Right lobe of liver (tissue), 6 donors: Measurements from ENCODE around the gene ZNF17. TPM values are rescaled to one million over a fixed set of nuclear protein-coding genes. Genes with fewer than 3 reads are reported as not detected.
A peak's percentile ranks its signal among the peaks of the same experiment; 100 is the strongest.

ENCODE experiments used
- ATAC-seq, 4 donors: fragments of 200-7000 bp; cut with Tn5 transposase; one replicate each; pipeline ENCODE4 v1.9.1; 2020; ENCODE audit warnings: mild to moderate bottlenecking in 4 of 4, moderate library complexity in 4 of 4
- DNase-seq, 3 donors: peaks; one replicate each; pipeline ENCODE4 v3.0.0-alpha.2; 2020
- H3K27ac ChIP-seq, 3 donors: fragments of 200-600 bp; one replicate each; pipeline ENCODE4 v1.8.0; 2022
- H3K27me3 ChIP-seq, 2 donors: fragments of 200-600 bp; one replicate each; pipeline ENCODE4 v1.8.0; 2022
- H3K36me3 ChIP-seq, 4 donors: fragments of 200-600 bp; sonication (generic) in 1 of 4; one replicate each; pipeline versions ENCODE4 v1.5.1 to v1.8.0; 2017 to 2022; ENCODE audit warnings: control low read depth in 1 of 4
- H3K4me1 ChIP-seq, 4 donors: fragments of 200-600 bp; sonication (generic) in 1 of 4; one replicate each; pipeline versions ENCODE4 v1.5.1 to v1.8.0; 2017 to 2022; ENCODE audit warnings: control low read depth in 1 of 4
- H3K4me3 ChIP-seq, 3 donors: fragments of 200-600 bp; one replicate each; pipeline ENCODE4 v1.8.0; 2022
- H3K9me3 ChIP-seq, 4 donors: fragments of 200-600 bp; sonication (generic) in 1 of 4; one replicate each; pipeline versions ENCODE4 v1.5.1 to v1.8.0; 2017 to 2022; ENCODE audit warnings: control low read depth in 1 of 4
- CTCF ChIP-seq, 4 donors: fragments of 200-600 bp in 3 of 4; fragments of 450-650 bp in 1 of 4; IDR thresholded peaks; one replicate each; pipeline versions ENCODE4 v1.5.1 to v1.8.0; 2016 to 2022; ENCODE audit warnings: antibody characterized with exemption in 4 of 4, mild to moderate bottlenecking in 2 of 4
- POLR2A ChIP-seq: fragments of 450-650 bp; IDR thresholded peaks from one replicate; pipeline ENCODE4 v1.6.1; 2017; ENCODE audit warnings: antibody characterized with exemption, mild to moderate bottlenecking
- WGBS: methylation state at CpG from one replicate; pipeline ENCODE4 v1.1.6; 2018; ENCODE audit warnings: low coverage, low lambda C conversion rate; ENCODE audit not compliant: insufficient coverage; ENCODE audit errors: missing lambda C conversion rate; 5-methylcytosine and 5-hydroxymethylcytosine counted together
- intact Hi-C, 2 donors: fragments of 100-400 bp; cut with DNase I; formaldehyde crosslinking; loops; one replicate each; pipeline versions ENCODE4 v1.11.2 to v1.14.1; 2022
- total RNA-seq, 6 experiments: library from RNA; depleted of rRNA in 2 of 6; stranded (reverse); fragments of >200 nt in 2 of 6; fragmentation: NEBNext Ultra II Directional in 3 of 6; extraction: Animal tissue kit (Norgen Biotek cat#: 25700) in 3 of 6; gene quantifications; one replicate each; pipeline versions ENCODE4 v1.1.0 to v1.2.4, GENCODE V29; 2016 to 2023
- donor health status: DM: no; HTN: yes; CAD: no.
- donor health status: DM: no; HTN: no; CAD: no.
- donor health status: DM: no; HTN: no; CAD: no.
- donor health status: DM: no; HTN: yes; CAD: no.
- donor health status: DM: no; HTN: yes; CAD: no.

ZNF17 gene
- total RNA-seq, 6 experiments from 2014 or later, result 1.8 to 4.6 (median 3.4) TPM

- Histone ChIP-seq H3K27ac (no peak overlapping the region), H3K4me3 (peak overlapping the region in 2 of 3 donors; percentile 91 to 94), H3K27me3 (no peaks in the 10 kb centered on the region), H3K36me3 (peaks cover 0 to 2% (median 0%) of the 10 kb centered on the region in 4 donors), H3K4me1 (peaks cover 0 to 11% (median 0%) of the 10 kb centered on the region in 4 donors), H3K9me3 (peaks cover 0 to 3% (median 0%) of the 10 kb centered on the region in 4 donors)
- DNase-seq, result no peak
- WGBS, result no CpG with 5 or more reads among the region's 1 CpG
- no peak for ATAC-seq
- no peak for TF ChIP-seq CTCF (IDR thresholded peaks at IDR 0.05)
- TF ChIP-seq POLR2A, result no peak
- intact Hi-C loops, result no loop called here
These were observed 25.5 kb downstream of the ZNF17 start for GRCh38 chr19:57436417-57436816.

GRCh38 chr19:57437931-57438330, 27.0 kb downstream of the ZNF17 start:
- no peak for ATAC-seq
- peaks cover 0 to 2% (median 0%) of the 10 kb centered on the region in 4 donors for H3K36me3 ChIP-seq
- TF ChIP-seq POLR2A (no peak), CTCF (IDR thresholded peaks at IDR 0.05) (no peak)

GRCh38 chr19:57438925-57439324, 28.0 kb downstream of the ZNF17 start:
- no peak overlapping the region for H3K27ac ChIP-seq
- H3K4me3 ChIP-seq, result no peak overlapping the region
- no peaks in the 10 kb centered on the region for H3K27me3 ChIP-seq
- 98% methylated on average over 8 of the region's 9 CpGs for WGBS
- DNase-seq (no peak), ATAC-seq (no peak)
- H3K4me1 ChIP-seq, result peaks cover 0 to 11% (median 0%) of the 10 kb centered on the region in 4 donors
- peaks cover 0 to 9% (median 0%) of the 10 kb centered on the region in 4 donors for H3K36me3 ChIP-seq
- TF ChIP-seq CTCF (IDR thresholded peaks at IDR 0.05), result no peak
- TF ChIP-seq POLR2A, result no peak
- peaks cover 0 to 3% (median 1%) of the 10 kb centered on the region in 4 donors for H3K9me3 ChIP-seq
- intact Hi-C loops, result no loop called here

More at GRCh38 chr19:57437931-57438330, 27.0 kb downstream of the ZNF17 start:
- no peak for DNase-seq
- WGBS, result 100% methylated on average over 1 of the region's 4 CpGs
- intact Hi-C loops, result no loop called here
- Histone ChIP-seq H3K4me3 (no peak overlapping the region), H3K27me3 (no peaks in the 10 kb centered on the region), H3K4me1 (peaks cover 0 to 11% (median 0%) of the 10 kb centered on the region in 4 donors), H3K27ac (no peak overlapping the region), H3K9me3 (peaks cover 0 to 3% (median 0%) of the 10 kb centered on the region in 4 donors)

GRCh38 chr19:57441979-57442752, 31.2 kb downstream of the ZNF17 start:
- Histone ChIP-seq H3K27ac (no peak overlapping the region), H3K36me3 (peaks cover 0 to 10% (median 0%) of the 10 kb centered on the region in 4 donors), H3K27me3 (no peaks in the 10 kb centered on the region), H3K4me3 (no peak overlapping the region), H3K9me3 (peaks cover 0 to 5% (median 4%) of the 10 kb centered on the region in 4 donors), H3K4me1 (no peaks in the 10 kb centered on the region)
- TF ChIP-seq POLR2A, result no peak
- TF ChIP-seq CTCF (IDR thresholded peaks at IDR 0.05), result no peak
- WGBS, result 74% methylated on average over 6 of the region's 7 CpGs
- intact Hi-C loops, result no loop called here
- ATAC-seq (no peak), DNase-seq (no peak)
